Activated CD4-positive, CD25-positive, alpha-beta regulatory T cell treated with anti-CD3 and anti-CD28 coated beads, Interleukin-2, amount 50 U/mL, for 16 hours (primary cell): ENCODE measurements around the gene FAM219B.

Source experiments
- DNase-seq: peaks from one replicate; pipeline ENCODE4 v3.0.0-alpha.2; 2020; ENCODE audit warnings: low read depth, low spot score

Gene FAM219B

GRCh38 chr15:74873036-74873755 lies 33.5 kb downstream of the FAM219B start, which contains the start of gene SCAMP2:
SCAMP2 (minus strand) TSS chr15:74873365; CDS start chr15:74873255, 110 bp downstream.
- DNase-seq = peak; percentile 78

GRCh38 chr15:74872702-74873035 lies 34.0 kb downstream of the FAM219B start:
- DNase-seq = no peak

GRCh38 chr15:74870436-74871215 lies 36.0 kb downstream of the FAM219B start:
- DNase-seq = no peak

- DNase-seq = no peak
Measured at GRCh38 chr15:74869726-74870407, 36.8 kb downstream of the FAM219B start.

GRCh38 chr15:74869372-74869725 lies 37.3 kb downstream of the FAM219B start:
- no peak for DNase-seq

- DNase-seq = no peak
Measured at GRCh38 chr15:74868059-74868458, 38.6 kb downstream of the FAM219B start.

GRCh38 chr15:74867466-74868038 lies 39.1 kb downstream of the FAM219B start:
- no peak for DNase-seq

- no peak for DNase-seq
Measured at GRCh38 chr15:74866090-74866489, 40.6 kb downstream of the FAM219B start.

GRCh38 chr15:74865316-74865715 lies 41.3 kb downstream of the FAM219B start:
- no peak for DNase-seq

- DNase-seq = no peak
Measured at GRCh38 chr15:74864296-74864695, 42.4 kb downstream of the FAM219B start.

GRCh38 chr15:74863239-74864056 lies 43.2 kb downstream of the FAM219B start:
- DNase-seq = no peak

- no peak for DNase-seq
Measured at GRCh38 chr15:74858369-74858740, 48.3 kb downstream of the FAM219B start.

GRCh38 chr15:74857671-74858368 lies 48.8 kb downstream of the FAM219B start:
- no peak for DNase-seq

- DNase-seq = no peak
Measured at GRCh38 chr15:74857082-74857655, 49.5 kb downstream of the FAM219B start.

- DNase-seq = no peak
Measured at GRCh38 chr15:74856537-74856936, 50.1 kb downstream of the FAM219B start.

GRCh38 chr15:74855857-74856256 lies 50.8 kb downstream of the FAM219B start:
- DNase-seq = no peak

GRCh38 chr15:74854453-74855022 lies 52.1 kb downstream of the FAM219B start:
- no peak for DNase-seq

- DNase-seq = no peak
Measured at GRCh38 chr15:74851960-74852359, 54.7 kb downstream of the FAM219B start.

GRCh38 chr15:74850393-74850792 lies 56.3 kb downstream of the FAM219B start:
- no peak for DNase-seq
